HCT116 (cell line): ENCODE data around the gene MTRF1L. TPM values are rescaled to one million over a fixed set of nuclear protein-coding genes. Genes with fewer than 3 reads are reported as not detected.

ENCODE experiments used
- ATAC-seq: fragments of 200-7000 bp; cut with Tn5 transposase; 2 replicates; pipeline ENCODE4 v1.9.1; 2020; ENCODE audit warnings: mild to moderate bottlenecking, moderate library complexity
- BruUV-seq: library from RNA; stranded (reverse); fragments of 400-500 nt; replicated peaks from 2 replicates; lab custom pipeline; 2021; lab: Mats Ljungman, UMichigan
- CTCF ChIA-PET: fragments of 300-600 bp; sonication (Branson Sonifier 250); formaldehyde crosslinking; loops from one replicate; lab custom pipeline; 2021; ENCODE audit warnings: antibody characterized with exemption; lab: Charles Lee
- POLR2A ChIA-PET: fragments of 300-600, 350-600 bp; sonication (Branson Sonifier 250); formaldehyde crosslinking; loops from one replicate; lab custom pipeline; 2021; ENCODE audit warnings: antibody characterized with exemption; lab: Charles Lee
- RAD21 ChIA-PET, 2 experiments: fragments of 300-600 bp; sonication (Branson Sonifier 250); formaldehyde crosslinking; loops; one replicate each; lab custom pipeline; 2023; ENCODE audit warnings: low total read pairs in 2 of 2; ENCODE audit not compliant: uncharacterized antibody in 2 of 2, unreplicated experiment in 2 of 2, low non-redundant PET in 1 of 2; lab: Charles Lee
- DNase-seq: peaks from one replicate; pipeline ENCODE4 v3.0.0-alpha.2; 2010; ENCODE audit warnings: low read depth, low spot score
- H2AFZ ChIP-seq: fragments of 200-600 bp; shearing (Covaris generic), sonication (generic); 2 replicates; pipeline ENCODE4 v1.6.1; 2017; ENCODE audit warnings: low read depth, mixed run types, mixed read lengths, antibody characterized with exemption, low read length; ENCODE audit not compliant: poor library complexity, severe bottlenecking
- H3K27ac ChIP-seq: 2 replicates; pipeline ENCODE4 v1.5.1; 2012; ENCODE audit warnings: low read depth, low read length
- H3K27me3 ChIP-seq: fragments of 200-600 bp; sonication (generic); 2 replicates; pipeline ENCODE4 v1.6.1; 2016; ENCODE audit warnings: mixed run types, low read length, mixed read lengths; ENCODE audit not compliant: insufficient read depth
- H3K36me3 ChIP-seq, 2 experiments: fragments of 200-500 bp in 1 of 2; fragments of 200-600 bp in 1 of 2; sonication (Bioruptor generic) in 1 of 2; sonication (generic) in 1 of 2; 2 replicates each; pipeline versions ENCODE4 v1.5.1 to v1.6.1; 2014 to 2016; ENCODE audit warnings: low read length in 2 of 2, inconsistent platforms in 1 of 2, mixed read lengths in 1 of 2, mixed run types in 1 of 2; ENCODE audit not compliant: insufficient read depth in 2 of 2, control insufficient read depth in 1 of 2
- H3K4me1 ChIP-seq, 2 experiments: fragments of 200-600 bp in 1 of 2; sonication (generic) in 1 of 2; 2 replicates each; pipeline versions ENCODE4 v1.5.1 to v1.6.1; 2012 to 2017; ENCODE audit warnings: low read length in 2 of 2, inconsistent platforms in 1 of 2, mild to moderate bottlenecking in 1 of 2, mixed read lengths in 1 of 2, mixed run types in 1 of 2, moderate library complexity in 1 of 2; ENCODE audit not compliant: insufficient read depth in 2 of 2, control insufficient read depth in 1 of 2
- H3K4me2 ChIP-seq: fragments of 200-600 bp; sonication (generic); 2 replicates; pipeline ENCODE4 v1.6.1; 2017; ENCODE audit warnings: mixed run types, low read length, mixed read lengths
- H3K4me3 ChIP-seq, 2 experiments: fragments of 200-600 bp in 1 of 2; sonication (generic) in 1 of 2; replicated peaks in 1 of 2; 2 replicates each; pipeline ENCODE4 v1.5.1; 2011 to 2016; ENCODE audit warnings: low read length in 2 of 2, control low read depth in 1 of 2, low read depth in 1 of 2, mild to moderate bottlenecking in 1 of 2, mixed read lengths in 1 of 2, mixed run types in 1 of 2
- H3K79me2 ChIP-seq: fragments of 200-600 bp; sonication (generic); 2 replicates; pipeline ENCODE4 v1.6.1; 2017; ENCODE audit warnings: mild to moderate bottlenecking, mixed run types, low read length, moderate library complexity, mixed read lengths; ENCODE audit not compliant: insufficient read depth
- H3K9ac ChIP-seq: fragments of 200-600 bp; sonication (generic); 2 replicates; pipeline ENCODE4 v1.6.1; 2016; ENCODE audit warnings: low read length, mixed read lengths
- H3K9me2 ChIP-seq: fragments of 200-600 bp; sonication (generic), shearing (Covaris generic); 2 replicates; pipeline ENCODE4 v1.6.1; 2017; ENCODE audit warnings: mixed run types, mild to moderate bottlenecking, moderate library complexity; ENCODE audit not compliant: insufficient read depth
- H3K9me3 ChIP-seq, 2 experiments: fragments of 200-500 bp in 1 of 2; fragments of 200-600 bp in 1 of 2; sonication (Bioruptor generic) in 1 of 2; sonication (generic) in 1 of 2; 2 replicates each; pipeline ENCODE4 v1.6.1; 2014 to 2017; ENCODE audit warnings: low read length in 2 of 2, mixed read lengths in 2 of 2, inconsistent platforms in 1 of 2, low read depth in 1 of 2, mild to moderate bottlenecking in 1 of 2, mixed run types in 1 of 2, moderate library complexity in 1 of 2; ENCODE audit not compliant: control insufficient read depth in 1 of 2, insufficient read depth in 1 of 2
- H4K20me1 ChIP-seq: fragments of 200-600 bp; sonication (generic), shearing (Covaris generic); 2 replicates; pipeline ENCODE4 v1.6.1; 2017; ENCODE audit warnings: mixed run types, mild to moderate bottlenecking, moderate library complexity; ENCODE audit not compliant: insufficient read depth
- CBX3 ChIP-seq: IDR thresholded peaks from 2 replicates; pipeline ENCODE4 v1.6.1; 2012; ENCODE audit warnings: low read depth
- CEBPB ChIP-seq: IDR thresholded peaks from 2 replicates; pipeline ENCODE4 v1.6.1; 2012; ENCODE audit warnings: low read depth
- EGR1 ChIP-seq: IDR thresholded peaks from 2 replicates; pipeline ENCODE4 v1.6.1; 2012; ENCODE audit warnings: low read depth
- ELF1 ChIP-seq: IDR thresholded peaks from 2 replicates; pipeline ENCODE4 v1.6.1; 2012; ENCODE audit warnings: low read depth, borderline replicate concordance
- EZH2 ChIP-seq: fragments of 200-600 bp; sonication (generic); IDR thresholded peaks from 2 replicates; pipeline ENCODE4 v1.6.1; 2017; ENCODE audit warnings: antibody characterized with exemption, mixed run types
- EZH2phosphoT487 ChIP-seq: fragments of 200-600 bp; IDR thresholded peaks from 2 replicates; pipeline ENCODE4 v1.6.1; 2018; ENCODE audit warnings: antibody characterized with exemption, borderline replicate concordance
- JUND ChIP-seq: IDR thresholded peaks from 2 replicates; pipeline ENCODE4 v1.6.1; 2012
- POLR2A ChIP-seq: IDR thresholded peaks from 2 replicates; pipeline ENCODE4 v1.7.0; 2011; ENCODE audit warnings: borderline replicate concordance; ENCODE audit not compliant: insufficient read depth, insufficient read length; ENCODE audit errors: extremely low read depth
- POLR2AphosphoS5 ChIP-seq: IDR thresholded peaks from 2 replicates; pipeline ENCODE4 v1.6.1; 2011; ENCODE audit warnings: mild to moderate bottlenecking, low read depth, low read length, moderate library complexity
- RAD21 ChIP-seq: IDR thresholded peaks from 2 replicates; pipeline ENCODE4 v1.6.1; 2012; ENCODE audit warnings: low read depth, mild to moderate bottlenecking
- SIN3A ChIP-seq: IDR thresholded peaks from 2 replicates; pipeline ENCODE4 v1.6.1; 2012; ENCODE audit warnings: low read depth
- SP1 ChIP-seq: IDR thresholded peaks from 2 replicates; pipeline ENCODE4 v1.6.1; 2012; ENCODE audit warnings: low read depth
- SRF ChIP-seq: IDR thresholded peaks from 2 replicates; pipeline ENCODE4 v1.6.1; 2012; ENCODE audit warnings: low read depth
- YY1 ChIP-seq: IDR thresholded peaks from 2 replicates; pipeline ENCODE4 v1.6.1; 2011; ENCODE audit warnings: low read length, low read depth, moderate library complexity, mild to moderate bottlenecking; ENCODE audit not compliant: insufficient replicate concordance; ENCODE audit errors: extremely low read depth
- ZFX ChIP-seq: fragments of 450-650 bp; IDR thresholded peaks from 2 replicates; pipeline ENCODE4 v1.6.1; 2017
- intact Hi-C: fragments of 100-400 bp; cut with micrococcal nuclease; formaldehyde crosslinking; loops from 2 replicates; pipeline ENCODE4 v1.10.0; 2022
- total RNA-seq: library from RNA; stranded (reverse); gene quantifications from one replicate; pipeline ENCODE4 v1.2.1, GENCODE V29; 2021; ENCODE audit not compliant: unreplicated experiment
- TF ChIP-seq, protein P1 (sequence below), 3 experiments: fragments of 200-600 bp in 1 of 3; sonication (generic) in 1 of 3; IDR thresholded peaks in 2 of 3; conservative IDR thresholded peaks in 1 of 3; 2 replicates each; pipeline ENCODE4 v1.5.1; 2012 to 2017; ENCODE audit warnings: low read depth in 2 of 3, low read length in 2 of 3, antibody characterized with exemption in 1 of 3, borderline replicate concordance in 1 of 3, control low read depth in 1 of 3, mild to moderate bottlenecking in 1 of 3, mixed read lengths in 1 of 3, mixed run types in 1 of 3, moderate library complexity in 1 of 3; ENCODE audit not compliant: insufficient read depth in 1 of 3
- TF ChIP-seq, protein P2 (sequence below): IDR thresholded peaks from 2 replicates; pipeline ENCODE4 v1.6.1; 2012
- TF ChIP-seq, protein P3 (sequence below): IDR thresholded peaks from 2 replicates; pipeline ENCODE4 v1.6.1; 2012
- TF ChIP-seq, protein P4 (sequence below): IDR thresholded peaks from 2 replicates; pipeline ENCODE4 v1.6.1; 2011; ENCODE audit warnings: mild to moderate bottlenecking, low read length, moderate library complexity; ENCODE audit not compliant: insufficient replicate concordance; ENCODE audit errors: extremely low read depth

The MTRF1L gene
- total RNA-seq, 1 experiment from 2014 or later = 26.2 TPM

DNA sequence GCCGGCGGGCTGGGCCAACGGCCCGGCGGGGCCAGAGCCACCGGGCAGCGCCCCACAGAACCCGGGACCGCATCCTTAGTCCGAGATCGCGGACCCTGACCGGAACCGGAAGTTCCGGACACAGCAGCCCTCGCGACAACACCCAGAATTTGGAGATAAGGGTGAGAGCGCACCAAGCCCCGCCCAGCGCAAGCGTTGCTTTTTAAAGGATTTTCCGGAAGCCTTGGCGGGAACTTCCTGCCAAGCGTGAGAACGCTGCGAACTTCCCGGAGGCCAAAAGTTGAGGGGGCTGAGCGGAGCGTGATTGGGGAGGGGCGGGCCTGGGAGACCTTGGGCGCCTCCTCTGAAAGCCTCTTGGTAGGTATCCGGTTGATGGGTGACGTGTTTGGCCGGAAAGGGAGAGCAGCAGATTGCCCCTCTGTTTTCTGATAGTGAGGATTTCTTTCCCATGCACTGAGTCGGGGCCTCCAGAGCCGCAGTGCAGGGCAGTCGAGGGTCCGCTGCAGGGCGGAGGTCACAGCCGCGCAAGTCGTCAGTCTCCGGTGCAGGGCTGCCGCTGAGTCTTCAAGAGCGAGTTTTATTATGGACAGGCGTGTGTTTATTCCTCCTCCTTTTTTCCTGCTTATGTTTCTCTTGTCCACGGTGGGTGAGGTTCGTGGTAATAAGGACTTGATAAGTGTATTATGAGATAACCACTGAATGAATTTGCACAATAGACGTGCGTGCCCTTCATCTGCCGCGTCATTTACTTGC, at the start of gene MTRF1L (continued):
- TF ChIP-seq, protein P1, sequence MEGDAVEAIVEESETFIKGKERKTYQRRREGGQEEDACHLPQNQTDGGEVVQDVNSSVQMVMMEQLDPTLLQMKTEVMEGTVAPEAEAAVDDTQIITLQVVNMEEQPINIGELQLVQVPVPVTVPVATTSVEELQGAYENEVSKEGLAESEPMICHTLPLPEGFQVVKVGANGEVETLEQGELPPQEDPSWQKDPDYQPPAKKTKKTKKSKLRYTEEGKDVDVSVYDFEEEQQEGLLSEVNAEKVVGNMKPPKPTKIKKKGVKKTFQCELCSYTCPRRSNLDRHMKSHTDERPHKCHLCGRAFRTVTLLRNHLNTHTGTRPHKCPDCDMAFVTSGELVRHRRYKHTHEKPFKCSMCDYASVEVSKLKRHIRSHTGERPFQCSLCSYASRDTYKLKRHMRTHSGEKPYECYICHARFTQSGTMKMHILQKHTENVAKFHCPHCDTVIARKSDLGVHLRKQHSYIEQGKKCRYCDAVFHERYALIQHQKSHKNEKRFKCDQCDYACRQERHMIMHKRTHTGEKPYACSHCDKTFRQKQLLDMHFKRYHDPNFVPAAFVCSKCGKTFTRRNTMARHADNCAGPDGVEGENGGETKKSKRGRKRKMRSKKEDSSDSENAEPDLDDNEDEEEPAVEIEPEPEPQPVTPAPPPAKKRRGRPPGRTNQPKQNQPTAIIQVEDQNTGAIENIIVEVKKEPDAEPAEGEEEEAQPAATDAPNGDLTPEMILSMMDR (IDR thresholded peaks at IDR 0.05 in 2 of 3, conservative IDR thresholded peaks at IDR 0.05 in 1 of 3; ENCODE audit: borderline replicate concordance in 1 of 3, insufficient read depth in 1 of 3, low read depth in 2 of 3, low read length in 2 of 3) = no peak
- TF ChIP-seq SIN3A (no peak; the same call in 1 of the 2 replicates), CEBPB (no peak), ELF1 (peak; percentile 73), EZH2phosphoT487 (no peak), ZFX (no peak; the same call in 1 of the 2 replicates), YY1 (peak; percentile 27), SRF (peak; percentile 81; the same call in 1 of the 2 replicates), EGR1 (no peak)
- TF ChIP-seq, protein P2, sequence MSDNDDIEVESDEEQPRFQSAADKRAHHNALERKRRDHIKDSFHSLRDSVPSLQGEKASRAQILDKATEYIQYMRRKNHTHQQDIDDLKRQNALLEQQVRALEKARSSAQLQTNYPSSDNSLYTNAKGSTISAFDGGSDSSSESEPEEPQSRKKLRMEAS = peak; percentile 71
- TF ChIP-seq, all 23 proteins: peak for 7

DNA sequence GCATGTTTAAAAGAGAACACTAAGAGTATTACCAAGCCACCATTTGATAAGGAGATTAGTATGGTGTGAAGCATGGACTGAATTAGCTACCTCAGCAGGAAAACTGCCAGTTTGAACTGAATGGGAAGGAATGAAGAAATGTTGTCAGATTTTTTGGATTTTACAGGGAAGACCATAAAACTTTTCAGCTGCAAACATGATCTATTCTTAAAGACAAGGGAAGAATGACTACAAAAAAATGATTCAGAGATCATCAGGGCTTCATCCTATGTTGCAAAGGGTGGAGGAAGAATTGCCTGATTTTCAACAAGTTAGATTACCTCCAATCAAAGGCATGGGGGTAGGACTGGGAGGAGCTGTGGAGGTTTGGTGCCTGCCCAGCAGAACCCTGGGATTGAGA, 49.3 kb upstream of the MTRF1L start:
- ATAC-seq = no peak
- no peak for DNase-seq
- TF ChIP-seq SRF (no peak), CEBPB (no peak), POLR2AphosphoS5 (no peak), RAD21 (no peak), YY1 (no peak), SIN3A (no peak), POLR2A (no peak), EZH2 (no peak), ELF1 (no peak), SP1 (no peak), JUND (no peak), CBX3 (no peak), EZH2phosphoT487 (no peak)
- TF ChIP-seq, protein P3, sequence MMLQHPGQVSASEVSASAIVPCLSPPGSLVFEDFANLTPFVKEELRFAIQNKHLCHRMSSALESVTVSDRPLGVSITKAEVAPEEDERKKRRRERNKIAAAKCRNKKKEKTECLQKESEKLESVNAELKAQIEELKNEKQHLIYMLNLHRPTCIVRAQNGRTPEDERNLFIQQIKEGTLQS = no peak
- TF ChIP-seq, protein P4, sequence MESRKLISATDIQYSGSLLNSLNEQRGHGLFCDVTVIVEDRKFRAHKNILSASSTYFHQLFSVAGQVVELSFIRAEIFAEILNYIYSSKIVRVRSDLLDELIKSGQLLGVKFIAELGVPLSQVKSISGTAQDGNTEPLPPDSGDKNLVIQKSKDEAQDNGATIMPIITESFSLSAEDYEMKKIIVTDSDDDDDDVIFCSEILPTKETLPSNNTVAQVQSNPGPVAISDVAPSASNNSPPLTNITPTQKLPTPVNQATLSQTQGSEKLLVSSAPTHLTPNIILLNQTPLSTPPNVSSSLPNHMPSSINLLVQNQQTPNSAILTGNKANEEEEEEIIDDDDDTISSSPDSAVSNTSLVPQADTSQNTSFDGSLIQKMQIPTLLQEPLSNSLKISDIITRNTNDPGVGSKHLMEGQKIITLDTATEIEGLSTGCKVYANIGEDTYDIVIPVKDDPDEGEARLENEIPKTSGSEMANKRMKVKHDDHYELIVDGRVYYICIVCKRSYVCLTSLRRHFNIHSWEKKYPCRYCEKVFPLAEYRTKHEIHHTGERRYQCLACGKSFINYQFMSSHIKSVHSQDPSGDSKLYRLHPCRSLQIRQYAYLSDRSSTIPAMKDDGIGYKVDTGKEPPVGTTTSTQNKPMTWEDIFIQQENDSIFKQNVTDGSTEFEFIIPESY = no peak
- intact Hi-C loops = no loop called here
- no peaks in the 10 kb centered on the region for H3K27me3 ChIP-seq
- no peaks in the 10 kb centered on the region for H3K9me2 ChIP-seq
- H3K9me3 ChIP-seq = no peaks in the 10 kb centered on the region
- no peak overlapping the region for H2AFZ ChIP-seq
- RAD21 ChIA-PET = no interaction called here
- no peak overlapping the region for H3K27ac ChIP-seq
- H3K36me3 ChIP-seq = no peaks in the 10 kb centered on the region
- CTCF ChIA-PET = interaction anchor here (0.7 kb wide), 1 partner anchor 452 kb away, joined by 3 read pairs; no protein-coding TSS in a partner anchor
- H3K9ac ChIP-seq = no peak overlapping the region
- no peak overlapping the region for H3K4me3 ChIP-seq
- POLR2A ChIA-PET = no interaction called here
- H3K4me1 ChIP-seq = no peaks in the 10 kb centered on the region
- no peaks in the 10 kb centered on the region for H3K79me2 ChIP-seq
- no peak overlapping the region for H3K4me2 ChIP-seq
- no TSS peak for BruUV-seq
- no peaks in the 10 kb centered on the region for H4K20me1 ChIP-seq
